ENCODE data around the gene CST8.

CST8 gene

GRCh38 chr20:23508449-23509229, 17.7 kb downstream of the CST8 start:
- TF ChIP-seq ZFHX2 (tag by site-specific recombination; conservative IDR thresholded peaks at IDR 0.05) (0 out of 2 replicates have a peak, but pooled peaks have one; percentile 7), ZBTB8A (tag by site-specific recombination; IDR thresholded peaks at IDR 0.05) (no peak), EGR2 (tag by site-specific recombination; IDR thresholded peaks at IDR 0.05; ENCODE audit: low read depth) (0 out of 2 replicates have a peak, but pooled peaks have one; percentile 5), ZNF274 (IDR thresholded peaks at IDR 0.05; ENCODE audit: low read length) (no peak), ZNF274 (tag by site-specific recombination; IDR thresholded peaks at IDR 0.05; ENCODE audit: borderline replicate concordance) (no peak), ZIC2 (tag by site-specific recombination; IDR thresholded peaks at IDR 0.05) (peak; percentile 35; the same call in 1 of the 2 replicates), ZNF16 (tag by site-specific recombination; IDR thresholded peaks at IDR 0.05; ENCODE audit: low read depth) (no peak), ZNF704 (tag by site-specific recombination; IDR thresholded peaks at IDR 0.05) (no peak), ZNF830 (tag by site-specific recombination; IDR thresholded peaks at IDR 0.05; ENCODE audit: low read depth) (no peak), ZNF791 (tag by site-specific recombination; IDR thresholded peaks at IDR 0.05) (no peak), ZNF571 (tag by site-specific recombination; IDR thresholded peaks at IDR 0.05) (no peak)
- POLR2A ChIA-PET: no interaction called here
- H3K4me3 ChIP-seq (ENCODE audit: low read depth, low read length): no peak overlapping the region
- no peaks in the 10 kb centered on the region for H3K36me3 ChIP-seq (ENCODE audit: control insufficient read depth in 2 of 2, insufficient read depth in 1 of 2, low read length in 2 of 2)
- H3K9me3 ChIP-seq (ENCODE audit: control insufficient read depth, insufficient read depth, low read depth, low read length): no peaks in the 10 kb centered on the region
- no peaks in the 10 kb centered on the region for H3K4me1 ChIP-seq (ENCODE audit: control insufficient read depth, insufficient read depth, low read length)
- CTCF ChIA-PET: interaction anchor here (1.2 kb wide), 1 partner anchor 66 kb away, joined by 3 read pairs; no protein-coding TSS in a partner anchor
- H3K27ac ChIP-seq (ENCODE audit: extremely low read depth, low read depth, low read length): no peak overlapping the region

GRCh38 chr20:23509247-23509913, 18.5 kb downstream of the CST8 start:
- POLR2A ChIA-PET: no interaction called here
- TF ChIP-seq ZNF571 (tag by site-specific recombination; IDR thresholded peaks at IDR 0.05) (no peak), EGR2 (tag by site-specific recombination; IDR thresholded peaks at IDR 0.05; ENCODE audit: low read depth) (0 out of 2 replicates have a peak, but pooled peaks have one; percentile 19), ZNF677 (tag by site-specific recombination; IDR thresholded peaks at IDR 0.05) (no peak)
- Histone ChIP-seq H3K4me1 (ENCODE audit: control insufficient read depth, insufficient read depth, low read length) (no peaks in the 10 kb centered on the region), H3K27ac (ENCODE audit: extremely low read depth, low read depth, low read length) (no peak overlapping the region), H3K4me3 (ENCODE audit: low read depth, low read length) (no peak overlapping the region), H3K36me3 (ENCODE audit: control insufficient read depth in 2 of 2, insufficient read depth in 1 of 2, low read length in 2 of 2) (no peaks in the 10 kb centered on the region), H3K9me3 (ENCODE audit: control insufficient read depth, insufficient read depth, low read depth, low read length) (no peaks in the 10 kb centered on the region)
- CTCF ChIA-PET: no interaction called here

GRCh38 chr20:23510000-23510590, 19.2 kb downstream of the CST8 start:
- no peak for TF ChIP-seq ZNF639 (tag by site-specific recombination; IDR thresholded peaks at IDR 0.05)
- TF ChIP-seq ZNF48 (tag by site-specific recombination; IDR thresholded peaks at IDR 0.05): no peak
- TF ChIP-seq ZBTB10 (tag by site-specific recombination; IDR thresholded peaks at IDR 0.05): no peak
- TF ChIP-seq ZNF521 (tag by site-specific recombination; IDR thresholded peaks at IDR 0.05): no peak
- no peak for TF ChIP-seq ZNF660 (tag by site-specific recombination; IDR thresholded peaks at IDR 0.05)
- no peak for TF ChIP-seq ZNF449 (tag by site-specific recombination; IDR thresholded peaks at IDR 0.05)
- no peak overlapping the region for H3K4me3 ChIP-seq (ENCODE audit: low read depth, low read length)
- H3K36me3 ChIP-seq (ENCODE audit: control insufficient read depth in 2 of 2, insufficient read depth in 1 of 2, low read length in 2 of 2): no peaks in the 10 kb centered on the region
- no peaks in the 10 kb centered on the region for H3K4me1 ChIP-seq (ENCODE audit: control insufficient read depth, insufficient read depth, low read length)
- CTCF ChIA-PET: no interaction called here
- H3K27ac ChIP-seq (ENCODE audit: extremely low read depth, low read depth, low read length): no peak overlapping the region
- H3K9me3 ChIP-seq (ENCODE audit: control insufficient read depth, insufficient read depth, low read depth, low read length): no peaks in the 10 kb centered on the region
- POLR2A ChIA-PET: no interaction called here

Measured in HEK293 (cell line).